Erythroblast (primary cell): ENCODE results near the gene SLC50A1.
A peak's percentile ranks its signal among the peaks of the same experiment; 100 is the strongest.

Source experiments
- GATA1 ChIP-seq: IDR thresholded peaks from 2 replicates; pipeline ENCODE4 v1.6.1; 2011; ENCODE audit warnings: low read depth, mild to moderate bottlenecking, control low read depth, low read length, moderate library complexity
- POLR2A ChIP-seq: IDR thresholded peaks from 2 replicates; pipeline ENCODE4 v1.6.1; 2011; ENCODE audit warnings: mild to moderate bottlenecking, low read length

- peak; percentile 97 for TF ChIP-seq POLR2A
- no peak for TF ChIP-seq GATA1
Measured at GRCh38 chr1:155135415-155136028, at the start of gene SLC50A1.
